ENCODE data around the gene PIP5K1A.

PIP5K1A gene

GRCh38 chr1:151289080-151289935 is 91.0 kb downstream of the PIP5K1A start:
- DNase-seq (ENCODE audit: low spot score), result no peak

- DNase-seq (ENCODE audit: low spot score), result no peak
Measured at GRCh38 chr1:151289991-151290708, 91.8 kb downstream of the PIP5K1A start.

- DNase-seq (ENCODE audit: low spot score), result no peak
Measured at GRCh38 chr1:151290709-151291303, 92.5 kb downstream of the PIP5K1A start.

- DNase-seq (ENCODE audit: low spot score), result no peak
Measured at GRCh38 chr1:151292207-151293030, 94.1 kb downstream of the PIP5K1A start.

GRCh38 chr1:151293093-151293492 is 94.7 kb downstream of the PIP5K1A start:
- DNase-seq (ENCODE audit: low spot score), result no peak

- no peak for DNase-seq (ENCODE audit: low spot score)
Measured at GRCh38 chr1:151294742-151295462, 96.5 kb downstream of the PIP5K1A start.

Data from hematopoietic multipotent progenitor cell treated with erythropoietin and hydrocortisone succinate and interleukin-3 and kit ligand, for 17 days (in vitro differentiated cells).